GM21360 (cell line): Measurements from ENCODE around the gene EFNA3.
"Not testable (repeated sequence)": the region's sequence is repeated elsewhere in the genome, so short reads cannot be mapped to it uniquely, and the experiment has no call there.

Experiments
- ATAC-seq: cut with Tn5 transposase; IDR thresholded peaks from one replicate; pipeline ENCODE4 v1.9.1; 2021; ENCODE audit warnings: mild to moderate bottlenecking, moderate library complexity; ENCODE audit not compliant: unreplicated experiment

Gene EFNA3

GRCh38 chr1:155108296-155108695 lies 29.7 kb downstream of the EFNA3 start:
- no peak for ATAC-seq

- ATAC-seq, result no peak
Measured at GRCh38 chr1:155110381-155110780, 31.7 kb downstream of the EFNA3 start.

- no peak for ATAC-seq
Measured at GRCh38 chr1:155110826-155111225, 32.2 kb downstream of the EFNA3 start.

GRCh38 chr1:155113450-155113980 lies 34.9 kb downstream of the EFNA3 start:
- no peak for ATAC-seq

- ATAC-seq, result no peak
Measured at GRCh38 chr1:155116113-155116764, 37.6 kb downstream of the EFNA3 start.

GRCh38 chr1:155117610-155118009 lies 39.0 kb downstream of the EFNA3 start:
- no peak for ATAC-seq

- ATAC-seq, result not testable (repeated sequence)
Measured at GRCh38 chr1:155118090-155118489, 39.5 kb downstream of the EFNA3 start.

GRCh38 chr1:155120253-155120652 lies 41.6 kb downstream of the EFNA3 start:
- no peak for ATAC-seq

- no peak for ATAC-seq
Measured at GRCh38 chr1:155121249-155121648, 42.6 kb downstream of the EFNA3 start.

- ATAC-seq, result no peak
Measured at GRCh38 chr1:155122308-155122707, 43.7 kb downstream of the EFNA3 start.

GRCh38 chr1:155123801-155124200 lies 45.2 kb downstream of the EFNA3 start:
- ATAC-seq, result no peak

GRCh38 chr1:155124503-155125463 lies 46.1 kb downstream of the EFNA3 start:
- no peak for ATAC-seq

GRCh38 chr1:155125511-155125945 lies 46.9 kb downstream of the EFNA3 start:
- ATAC-seq, result no peak

GRCh38 chr1:155125946-155126555 lies 47.4 kb downstream of the EFNA3 start:
- ATAC-seq, result no peak

GRCh38 chr1:155126556-155127104 lies 48.0 kb downstream of the EFNA3 start:
- no peak for ATAC-seq

- no peak for ATAC-seq
Measured at GRCh38 chr1:155127105-155127966, 48.7 kb downstream of the EFNA3 start, which contains the start of gene EFNA1. EFNA1 (plus strand) TSS chr1:155127876; CDS start chr1:155127978, 102 bp downstream.

GRCh38 chr1:155127967-155128754 lies 49.5 kb downstream of the EFNA3 start:
- ATAC-seq, result no peak

GRCh38 chr1:155128755-155129473 lies 50.3 kb downstream of the EFNA3 start:
- ATAC-seq, result no peak
